GM19328 (cell line): Measurements from ENCODE around the gene DDX18.

Experiments
- ATAC-seq: cut with Tn5 transposase; IDR thresholded peaks from one replicate; pipeline ENCODE4 v1.9.1; 2021; ENCODE audit warnings: mild to moderate bottlenecking, moderate library complexity; ENCODE audit not compliant: unreplicated experiment

DDX18 gene

DNA sequence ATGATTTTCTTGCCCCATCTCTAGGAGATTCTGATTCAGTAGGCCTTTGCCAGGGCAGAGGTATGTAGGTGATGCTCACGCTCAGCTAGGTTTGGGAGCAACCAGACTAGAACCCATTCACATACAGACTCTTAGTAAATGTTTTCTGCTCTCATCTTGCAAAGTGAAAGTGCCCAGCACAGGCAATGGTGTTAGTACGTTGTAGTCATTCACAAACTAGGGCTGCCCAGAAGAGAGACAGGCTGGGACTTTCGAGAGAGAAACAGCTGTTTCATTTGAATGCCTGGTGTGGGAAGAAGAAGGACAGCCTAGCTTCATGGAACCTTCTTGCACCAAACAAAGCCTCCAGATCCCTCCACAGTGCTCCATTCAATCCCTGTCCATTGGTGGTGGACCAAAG lies 19.4 kb downstream of the DDX18 start:
- ATAC-seq = no peak

GRCh38 chr2:117834992-117835391 lies 20.5 kb downstream of the DDX18 start:
- ATAC-seq = no peak

DNA sequence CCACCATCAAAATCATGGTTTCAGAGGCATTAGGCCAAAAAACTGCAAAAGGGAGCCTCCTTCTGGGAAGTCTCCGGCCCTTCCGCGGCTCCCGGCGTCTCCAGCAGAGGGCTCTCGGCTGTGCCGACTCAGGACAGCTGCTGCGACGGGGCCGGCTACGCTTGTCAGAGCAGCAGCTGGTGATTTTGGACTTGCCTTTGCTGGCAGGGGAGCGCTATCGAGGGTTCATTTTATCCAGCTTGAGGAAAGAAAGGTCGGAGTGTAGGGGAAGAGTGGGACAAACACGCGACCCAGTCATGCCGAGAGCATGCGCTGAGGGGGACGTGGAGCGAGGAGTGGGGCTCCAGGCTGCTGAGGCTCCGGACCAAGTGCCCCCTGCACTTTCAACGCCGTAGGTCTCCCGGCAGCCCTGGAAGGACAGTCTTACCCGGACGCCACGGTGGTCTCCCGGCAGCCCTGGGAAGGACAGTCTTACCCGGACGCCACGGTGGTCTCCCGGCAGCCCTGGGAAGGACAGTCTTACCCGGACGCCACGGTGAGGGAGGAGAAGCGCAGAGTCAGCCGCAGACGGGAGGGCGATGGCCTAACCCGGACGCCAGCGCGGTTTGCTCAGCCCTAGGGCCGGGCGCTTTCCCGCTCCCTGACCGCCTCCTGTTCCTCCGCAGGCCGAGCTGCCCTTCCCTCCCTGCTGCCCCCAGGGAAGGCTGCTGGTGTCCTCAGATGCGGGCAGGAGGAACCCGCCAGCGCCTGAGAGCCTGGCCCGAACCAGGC lies 21.7 kb downstream of the DDX18 start:
- ATAC-seq = peak; percentile 74

GRCh38 chr2:117845304-117845703 lies 30.8 kb downstream of the DDX18 start:
- no peak for ATAC-seq

DNA sequence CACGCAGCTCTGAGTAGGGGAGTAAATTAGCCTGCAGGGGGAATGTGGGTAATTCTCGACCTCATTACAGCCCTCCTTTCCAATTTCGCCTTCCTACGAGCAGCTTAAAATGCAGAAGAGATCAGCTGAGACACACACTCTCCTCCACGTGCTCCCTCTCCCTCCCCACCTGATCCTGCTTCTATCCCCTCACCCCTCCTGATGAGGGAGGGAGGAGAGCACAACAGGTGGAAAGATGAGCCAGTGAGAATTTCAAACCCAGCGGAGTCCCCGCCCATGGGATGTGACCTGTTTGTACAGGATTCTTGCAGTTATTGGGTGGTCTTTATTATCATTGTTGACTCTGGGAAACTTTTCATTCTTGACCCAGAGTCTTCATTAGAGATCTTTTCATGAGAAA lies 35.5 kb downstream of the DDX18 start:
- ATAC-seq = no peak

GRCh38 chr2:117850461-117850860 lies 36.0 kb downstream of the DDX18 start:
- no peak for ATAC-seq

- no peak for ATAC-seq
These were observed 37.5 kb downstream of the DDX18 start for GRCh38 chr2:117851969-117852368.

DNA sequence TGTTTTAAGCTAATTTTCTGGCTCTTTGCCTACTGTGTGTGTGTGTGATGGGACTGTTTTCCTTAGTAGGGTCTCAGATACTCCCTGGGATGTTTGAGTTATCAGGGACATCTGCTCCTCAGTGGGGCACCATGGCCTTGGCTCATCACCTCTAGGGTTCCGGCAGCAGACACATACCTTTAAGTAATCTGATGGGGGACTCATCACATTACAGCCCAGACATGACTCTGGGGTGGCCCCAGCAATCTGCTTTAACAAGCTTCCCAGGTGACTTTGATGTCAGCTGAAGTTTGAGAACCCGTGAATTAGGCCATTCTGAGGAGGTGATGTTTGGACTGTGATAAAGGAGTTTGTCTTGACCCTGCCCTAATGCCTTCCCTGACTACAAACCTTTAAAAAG lies 38.8 kb downstream of the DDX18 start:
- ATAC-seq = no peak

DNA sequence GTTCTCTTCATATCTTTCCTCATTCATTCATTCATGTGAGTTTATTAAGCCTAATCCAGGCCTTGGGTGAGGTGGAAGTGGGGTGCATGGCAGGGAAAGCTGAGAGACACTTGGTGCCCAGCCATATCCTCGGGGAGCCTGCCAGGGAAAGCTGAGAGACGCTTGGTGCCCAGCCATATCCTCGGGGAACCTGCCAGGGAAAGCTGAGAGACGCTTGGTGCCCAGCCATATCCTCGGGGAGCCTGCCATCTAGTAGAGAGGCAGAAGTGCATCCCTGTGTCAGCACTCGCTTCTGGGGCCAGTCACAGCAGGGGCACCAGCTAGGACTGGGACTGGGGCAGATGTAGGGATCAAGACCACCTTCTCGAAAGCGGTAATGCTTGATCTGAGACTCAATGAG lies 39.4 kb downstream of the DDX18 start:
- ATAC-seq = no peak

- no peak for ATAC-seq
These were observed 40.1 kb downstream of the DDX18 start for GRCh38 chr2:117854610-117855009.

DNA sequence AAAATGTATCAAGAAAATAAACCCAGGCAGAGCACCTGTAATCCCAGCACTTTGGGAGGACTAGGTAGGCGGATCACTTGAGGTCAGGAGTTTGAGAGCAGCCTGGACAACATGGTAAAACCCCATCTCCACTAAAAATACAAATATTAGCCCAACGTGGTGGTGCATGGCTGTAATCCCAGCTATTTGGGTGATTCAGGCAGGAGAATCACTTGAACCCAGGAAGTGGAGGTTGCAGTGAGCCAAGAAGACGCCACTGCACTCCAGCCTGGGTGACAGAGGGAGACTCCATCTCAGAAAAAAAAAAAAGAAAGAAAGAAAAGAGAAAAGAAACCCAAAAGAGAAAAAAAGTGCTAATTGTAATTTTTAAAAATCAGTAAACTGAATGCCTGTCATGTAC lies 41.4 kb downstream of the DDX18 start:
- ATAC-seq = no peak

GRCh38 chr2:117856415-117857210 lies 42.1 kb downstream of the DDX18 start:
- no peak for ATAC-seq

DNA sequence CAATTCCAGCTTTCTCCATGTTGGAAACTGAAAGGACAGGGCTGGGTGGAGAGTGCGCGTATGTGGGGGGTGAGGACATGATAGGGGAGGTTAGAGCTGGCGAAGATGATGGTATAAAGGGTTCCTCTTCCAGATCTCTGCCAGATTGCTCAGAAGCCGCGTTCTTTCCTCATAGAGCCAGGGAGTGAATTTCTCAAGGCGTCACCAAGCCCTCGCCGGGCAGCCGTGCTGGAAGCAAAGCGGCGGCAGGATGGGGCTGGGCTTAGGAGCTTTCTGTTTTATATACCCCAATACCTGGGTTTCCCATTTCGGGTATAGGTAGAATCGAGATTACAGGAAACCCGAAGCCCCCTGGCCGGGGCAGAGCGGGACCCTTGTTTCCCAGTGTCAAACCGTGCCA lies 43.8 kb downstream of the DDX18 start:
- no peak for ATAC-seq

DNA sequence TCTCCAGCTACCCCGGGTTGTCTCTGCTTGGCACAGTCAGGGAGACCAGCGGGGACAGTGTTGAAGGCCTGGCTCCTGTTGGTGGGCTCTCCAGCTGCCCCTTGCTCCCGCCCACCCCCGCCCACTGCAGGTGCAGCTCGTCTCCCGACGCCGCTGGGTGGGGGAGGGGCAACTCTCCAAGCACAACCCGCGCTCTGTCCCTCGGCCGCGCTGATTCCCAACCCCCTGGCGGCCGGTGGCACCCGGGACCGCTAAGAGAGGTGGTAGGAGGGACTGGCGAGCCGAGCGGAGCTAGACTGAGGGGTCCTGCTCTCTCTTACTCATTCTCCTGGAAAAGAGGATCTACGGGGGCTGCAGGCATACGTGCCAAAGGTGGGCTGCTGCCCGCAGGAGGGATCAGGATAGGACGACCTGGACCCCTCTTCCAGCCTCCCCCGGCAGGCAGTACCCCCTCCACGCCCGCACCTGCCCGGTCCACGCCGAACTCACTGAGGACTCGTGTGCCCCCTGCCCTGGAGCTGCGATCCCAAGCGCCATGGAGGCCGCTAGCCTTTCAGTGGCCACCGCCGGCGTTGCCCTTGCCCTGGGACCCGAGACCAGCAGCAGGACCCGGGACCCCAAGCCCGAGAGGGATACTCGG lies 44.5 kb downstream of the DDX18 start:
- no peak for ATAC-seq

DNA sequence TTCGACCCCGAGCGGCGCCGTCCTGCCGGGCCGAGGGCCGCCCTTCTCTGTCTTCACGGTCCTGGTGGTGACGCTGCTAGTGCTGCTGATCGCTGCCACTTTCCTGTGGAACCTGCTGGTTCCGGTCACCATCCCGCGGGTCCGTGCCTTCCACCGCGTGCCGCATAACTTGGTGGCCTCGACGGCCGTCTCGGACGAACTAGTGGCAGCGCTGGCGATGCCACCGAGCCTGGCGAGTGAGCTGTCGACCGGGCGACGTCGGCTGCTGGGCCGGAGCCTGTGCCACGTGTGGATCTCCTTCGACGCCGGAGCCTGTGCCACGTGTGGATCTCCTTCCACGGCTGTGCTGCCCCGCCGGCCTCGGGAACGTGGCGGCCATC lies 45.0 kb downstream of the DDX18 start:
- ATAC-seq = no peak

- ATAC-seq = no peak
These were observed 45.6 kb downstream of the DDX18 start for GRCh38 chr2:117859924-117860647.

- ATAC-seq = no peak
These were observed 48.0 kb downstream of the DDX18 start for GRCh38 chr2:117862459-117862858.

DNA sequence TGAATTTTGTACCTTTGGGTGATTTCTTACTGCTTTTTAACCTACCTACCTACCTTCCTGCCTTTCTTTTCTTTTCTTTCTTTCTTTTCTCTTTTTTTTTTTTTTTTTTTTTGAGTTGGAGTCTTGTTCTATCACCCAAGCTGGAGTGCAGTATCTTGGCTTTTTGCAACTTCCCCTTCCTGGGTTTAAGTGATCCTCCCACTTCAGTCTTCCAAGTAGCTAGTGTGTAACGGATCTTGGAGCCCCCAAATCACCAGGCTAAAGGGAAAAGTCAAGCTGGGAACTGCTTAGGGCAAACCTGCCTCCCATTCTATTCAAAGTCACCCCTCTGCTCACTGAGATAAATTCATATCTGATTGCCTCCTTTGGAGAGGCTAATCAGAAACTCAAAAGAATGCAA lies 61.3 kb downstream of the DDX18 start:
- ATAC-seq = no peak

- no peak for ATAC-seq
These were observed 64.5 kb downstream of the DDX18 start for GRCh38 chr2:117879003-117879402.
